GM19328 (cell line): ENCODE measurements around the gene FSTL5.

ENCODE experiments used
- ATAC-seq: cut with Tn5 transposase; IDR thresholded peaks from one replicate; pipeline ENCODE4 v1.9.1; 2021; ENCODE audit warnings: mild to moderate bottlenecking, moderate library complexity; ENCODE audit not compliant: unreplicated experiment

FSTL5 gene

GRCh38 chr4:161949946-161950725 is 213.7 kb downstream of the FSTL5 start:
- ATAC-seq: no peak

- ATAC-seq: no peak
These were observed 215.6 kb downstream of the FSTL5 start for GRCh38 chr4:161948026-161948770.

- no peak for ATAC-seq
These were observed 226.2 kb downstream of the FSTL5 start for GRCh38 chr4:161937596-161937995.

GRCh38 chr4:161936625-161937550 is 226.9 kb downstream of the FSTL5 start:
- no peak for ATAC-seq

- no peak for ATAC-seq
These were observed 232.7 kb downstream of the FSTL5 start for GRCh38 chr4:161931089-161931488.

- ATAC-seq: no peak
These were observed 233.8 kb downstream of the FSTL5 start for GRCh38 chr4:161929956-161930355.

GRCh38 chr4:161926033-161926828 is 237.6 kb downstream of the FSTL5 start:
- ATAC-seq: no peak

GRCh38 chr4:161920304-161921052 is 243.3 kb downstream of the FSTL5 start:
- no peak for ATAC-seq

GRCh38 chr4:161919442-161920220 is 244.2 kb downstream of the FSTL5 start:
- no peak for ATAC-seq

GRCh38 chr4:161916035-161916434 is 247.8 kb downstream of the FSTL5 start:
- ATAC-seq: no peak

- ATAC-seq: no peak
These were observed 256.2 kb downstream of the FSTL5 start for GRCh38 chr4:161907590-161907955.

- no peak for ATAC-seq
These were observed 256.8 kb downstream of the FSTL5 start for GRCh38 chr4:161906836-161907589.

- no peak for ATAC-seq
These were observed 263.7 kb downstream of the FSTL5 start for GRCh38 chr4:161900110-161900509.

GRCh38 chr4:161894493-161895167 is 269.2 kb downstream of the FSTL5 start:
- no peak for ATAC-seq

GRCh38 chr4:161894014-161894413 is 269.8 kb downstream of the FSTL5 start:
- no peak for ATAC-seq

GRCh38 chr4:161893566-161893965 is 270.2 kb downstream of the FSTL5 start:
- ATAC-seq: no peak

- no peak for ATAC-seq
These were observed 270.8 kb downstream of the FSTL5 start for GRCh38 chr4:161892951-161893350.

GRCh38 chr4:161883157-161883556 is 280.6 kb downstream of the FSTL5 start:
- no peak for ATAC-seq
